Medulla oblongata (tissue), 1 donor: ENCODE results near the gene GALNT10.
"Not testable (repeated sequence)": the region's sequence is repeated elsewhere in the genome, so short reads cannot be mapped to it uniquely, and the experiment has no call there.

Experiments
- DNase-seq: peaks from one replicate; pipeline ENCODE4 v3.0.0-alpha.2; 2015; ENCODE audit errors: extremely low spot score

The GALNT10 gene

GRCh38 chr5:154351566-154351965 is 161.0 kb downstream of the GALNT10 start:
- DNase-seq = no peak

- no peak for DNase-seq
Observed at GRCh38 chr5:154352960-154353548, 162.5 kb downstream of the GALNT10 start.

- no peak for DNase-seq
Observed at GRCh38 chr5:154355129-154355611, 164.6 kb downstream of the GALNT10 start.

- DNase-seq = no peak
Observed at GRCh38 chr5:154356020-154356655, 165.6 kb downstream of the GALNT10 start.

- DNase-seq = no peak
Observed at GRCh38 chr5:154356958-154357357, 166.4 kb downstream of the GALNT10 start.

GRCh38 chr5:154358516-154359220 is 168.1 kb downstream of the GALNT10 start:
- DNase-seq = no peak

- no peak for DNase-seq
Observed at GRCh38 chr5:154359221-154359573, 168.7 kb downstream of the GALNT10 start.

- not testable (repeated sequence) for DNase-seq
Observed at GRCh38 chr5:154360241-154360640, 169.7 kb downstream of the GALNT10 start.

- DNase-seq = no peak
Observed at GRCh38 chr5:154363411-154363810, 172.9 kb downstream of the GALNT10 start.

- no peak for DNase-seq
Observed at GRCh38 chr5:154364771-154365170, 174.2 kb downstream of the GALNT10 start.

- no peak for DNase-seq
Observed at GRCh38 chr5:154365823-154366222, 175.3 kb downstream of the GALNT10 start.

- DNase-seq = no peak
Observed at GRCh38 chr5:154366353-154366752, 175.8 kb downstream of the GALNT10 start.

GRCh38 chr5:154367101-154367500 is 176.6 kb downstream of the GALNT10 start:
- DNase-seq = no peak

- peak; percentile 21 for DNase-seq
Observed at GRCh38 chr5:154368041-154368800, 177.7 kb downstream of the GALNT10 start.

- no peak for DNase-seq
Observed at GRCh38 chr5:154369682-154370081, 179.1 kb downstream of the GALNT10 start.

GRCh38 chr5:154370119-154370518 is 179.6 kb downstream of the GALNT10 start:
- DNase-seq = no peak

- DNase-seq = peak; percentile 63
Observed at GRCh38 chr5:154370813-154371212, 180.3 kb downstream of the GALNT10 start.

GRCh38 chr5:154371687-154372086 is 181.2 kb downstream of the GALNT10 start:
- DNase-seq = peak; percentile 10

- no peak for DNase-seq
Observed at GRCh38 chr5:154372661-154373060, 182.1 kb downstream of the GALNT10 start.

- no peak for DNase-seq
Observed at GRCh38 chr5:154373326-154373725, 182.8 kb downstream of the GALNT10 start.

- no peak for DNase-seq
Observed at GRCh38 chr5:154373729-154374179, 183.2 kb downstream of the GALNT10 start.

GRCh38 chr5:154374264-154374663 is 183.7 kb downstream of the GALNT10 start:
- no peak for DNase-seq
